ENCODE data around the gene TAS2R20. TPM values are rescaled to one million over a fixed set of nuclear protein-coding genes. Genes with fewer than 3 reads are reported as not detected.

The TAS2R20 gene
- total and polyA plus RNA-seq, 2 of the 4 experiments (the other 2 are of a cell fraction) = 0.36 to 3.4 TPM

DNA sequence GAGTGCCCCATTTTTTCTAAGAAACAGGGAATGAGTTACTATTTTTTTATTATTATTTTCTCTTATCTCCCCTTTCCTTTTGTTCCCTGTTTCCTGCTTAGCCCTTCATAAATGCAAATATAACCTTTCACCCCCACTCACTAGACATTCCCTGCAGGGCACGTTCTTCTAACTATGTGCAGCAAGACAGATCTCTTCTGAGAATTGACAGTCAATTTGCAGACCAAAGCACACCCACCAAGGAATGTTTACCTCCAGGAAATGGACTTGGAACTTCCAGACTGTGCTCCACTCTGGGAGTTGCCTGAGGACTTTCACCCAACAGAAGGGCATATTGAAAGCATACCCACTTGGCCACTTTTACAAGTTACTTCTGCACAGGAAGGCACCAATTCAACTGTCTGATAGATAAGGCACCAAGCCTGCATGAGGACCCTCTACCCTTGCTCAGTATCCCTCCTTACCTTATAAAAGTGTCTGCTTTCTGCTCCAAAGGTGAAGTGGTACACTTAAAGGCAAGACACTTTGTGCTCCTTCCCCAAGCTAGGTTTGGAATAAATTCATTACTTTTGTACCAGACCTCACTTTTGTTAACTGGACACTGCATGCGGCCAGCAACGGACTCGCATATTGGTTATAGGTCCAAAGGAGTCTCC is 17.8 kb upstream of the TAS2R20 start:
- H3K79me1 ChIP-seq (ENCODE audit: low read depth in 1 of 2, low read length in 2 of 2) = peaks cover 3 to 8% of the 10 kb centered on the region in 2 experiments; a peak in 2 of 4 replicates
- no peaks in the 10 kb centered on the region; the same call in 1 of the 2 replicates for H3K9me1 ChIP-seq (ENCODE audit: insufficient read depth, low read length)
- no peak overlapping the region for H3K4me3 ChIP-seq (ENCODE audit: insufficient read depth, low read depth, low read length)
- WGBS, 2 experiments (ENCODE audit: extremely low coverage in 2 of 2, insufficient read length in 1 of 2) = 38% methylated on average over 1 of the region's 4 CpGs; no CpG with 5 or more reads in 1 of the 2 experiments
- no peaks in the 10 kb centered on the region for H4K20me1 ChIP-seq (ENCODE audit: insufficient read depth, low read length)
- no peak overlapping the region for H4K8ac ChIP-seq (ENCODE audit: low read depth in 2 of 2, low read length in 2 of 2)
- no peaks in the 10 kb centered on the region; the same call in 1 of the 2 replicates for H3K4me1 ChIP-seq (ENCODE audit: control insufficient read depth, insufficient read depth, low read length)
- POLR2A ChIA-PET (ENCODE audit: unreplicated experiment) = no interaction called here
- no peak for DNase-seq
- TF ChIP-seq BHLHE40 (IDR thresholded peaks at IDR 0.05; ENCODE audit: low read depth, low read length) (no peak), MAZ (IDR thresholded peaks at IDR 0.05; ENCODE audit: borderline replicate concordance, low read depth, low read length) (no peak), FOS (IDR thresholded peaks at IDR 0.05; ENCODE audit: low read depth, low read length) (no peak)
- H3K4me2 ChIP-seq (ENCODE audit: low read depth, low read length) = no peak overlapping the region
- H3K23ac ChIP-seq (ENCODE audit: low read depth, low read length) = no peak overlapping the region
- H3K56ac ChIP-seq (ENCODE audit: extremely low read depth, insufficient read depth, low read length) = no peak overlapping the region
- intact Hi-C loops (cut with micrococcal nuclease) (loop anchor here (2.0 kb wide), 1 partner anchor 53 kb away; no protein-coding TSS in a partner anchor), in situ Hi-C loops (cut with MboI; ENCODE audit: low sequenced_read_pairs) (no loop called here), dilution Hi-C loops (cut with HindIII; ENCODE audit: low sequenced_read_pairs, unreplicated experiment) (no loop called here)
- H2AK9ac ChIP-seq (replicated peaks; ENCODE audit: low read depth, low read length, poor library complexity) = no peak overlapping the region
- BruUV-seq (replicated peaks) = no TSS peak
- no peaks in the 10 kb centered on the region for H3K27me3 ChIP-seq (ENCODE audit: control insufficient read depth, insufficient read depth, low read length)
- no peak overlapping the region for H3K14ac ChIP-seq (replicated peaks; ENCODE audit: low read depth, low read length)
- ATAC-seq (ENCODE audit: low read depth) = no peak
- no peak overlapping the region for H3K18ac ChIP-seq (ENCODE audit: low read depth, low read length)
- H2BK120ac ChIP-seq (ENCODE audit: low read depth, low read length) = no peak overlapping the region
- no peak overlapping the region for H2AK5ac ChIP-seq (ENCODE audit: low read depth, low read length)
- H2BK15ac ChIP-seq (ENCODE audit: low read depth, low read length) = no peak overlapping the region
- no peak overlapping the region for H2BK5ac ChIP-seq (ENCODE audit: low read depth, low read length, poor library complexity, severe bottlenecking)
- no peak overlapping the region for H2BK20ac ChIP-seq (ENCODE audit: low read depth, low read length)
- CTCF ChIA-PET = no interaction called here
- H4K5ac ChIP-seq (ENCODE audit: low read depth, low read length) = no peak overlapping the region
- no peaks in the 10 kb centered on the region for H3K9me3 ChIP-seq (ENCODE audit: control insufficient read depth, insufficient read depth, low read length)
- H3K9ac ChIP-seq (ENCODE audit: low read depth, low read length) = no peak overlapping the region
- H3K27ac ChIP-seq (ENCODE audit: insufficient read depth, low read length) = no peak overlapping the region
- no peak overlapping the region for H4K91ac ChIP-seq (ENCODE audit: insufficient read depth, low read depth, low read length)
- H2AFZ ChIP-seq (replicated peaks; ENCODE audit: low read length, poor library complexity) = no peak overlapping the region
- H3K36me3 ChIP-seq (ENCODE audit: control insufficient read depth, insufficient read depth, low read length) = no peaks in the 10 kb centered on the region
- no peak overlapping the region for H3K4ac ChIP-seq (ENCODE audit: low read depth, low read length)
